ENCODE measurements around the gene PDE4B.

DNA sequence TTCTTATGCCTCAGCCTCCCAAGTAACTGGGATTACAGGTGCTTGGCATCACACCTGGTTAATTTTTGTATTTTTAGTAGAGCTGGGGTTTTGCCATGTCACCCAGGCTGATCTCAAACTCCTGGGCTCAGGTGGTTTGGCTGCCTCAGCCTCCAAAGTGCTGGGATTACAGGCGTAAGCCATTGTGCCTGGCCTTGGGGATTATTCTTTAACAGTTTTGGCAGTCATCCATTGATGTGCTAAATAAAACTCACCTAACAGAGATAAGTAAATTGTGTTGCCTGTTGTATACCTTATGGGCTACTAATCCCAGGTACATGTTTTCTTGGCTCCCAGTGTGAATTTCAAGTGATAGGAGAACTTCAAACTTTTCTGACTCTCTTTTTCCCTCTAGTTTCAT lies 35.2 kb upstream of the PDE4B start:
- TF ChIP-seq, protein P1, sequence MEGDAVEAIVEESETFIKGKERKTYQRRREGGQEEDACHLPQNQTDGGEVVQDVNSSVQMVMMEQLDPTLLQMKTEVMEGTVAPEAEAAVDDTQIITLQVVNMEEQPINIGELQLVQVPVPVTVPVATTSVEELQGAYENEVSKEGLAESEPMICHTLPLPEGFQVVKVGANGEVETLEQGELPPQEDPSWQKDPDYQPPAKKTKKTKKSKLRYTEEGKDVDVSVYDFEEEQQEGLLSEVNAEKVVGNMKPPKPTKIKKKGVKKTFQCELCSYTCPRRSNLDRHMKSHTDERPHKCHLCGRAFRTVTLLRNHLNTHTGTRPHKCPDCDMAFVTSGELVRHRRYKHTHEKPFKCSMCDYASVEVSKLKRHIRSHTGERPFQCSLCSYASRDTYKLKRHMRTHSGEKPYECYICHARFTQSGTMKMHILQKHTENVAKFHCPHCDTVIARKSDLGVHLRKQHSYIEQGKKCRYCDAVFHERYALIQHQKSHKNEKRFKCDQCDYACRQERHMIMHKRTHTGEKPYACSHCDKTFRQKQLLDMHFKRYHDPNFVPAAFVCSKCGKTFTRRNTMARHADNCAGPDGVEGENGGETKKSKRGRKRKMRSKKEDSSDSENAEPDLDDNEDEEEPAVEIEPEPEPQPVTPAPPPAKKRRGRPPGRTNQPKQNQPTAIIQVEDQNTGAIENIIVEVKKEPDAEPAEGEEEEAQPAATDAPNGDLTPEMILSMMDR (IDR thresholded peaks at IDR 0.05): no peak
- TF ChIP-seq POLR2A (IDR thresholded peaks at IDR 0.05) (no peak), EP300 (IDR thresholded peaks at IDR 0.05) (no peak)
